Tibial artery (tissue), 4 donors: ENCODE measurements around the gene MRPL38.

ENCODE experiments used
- DNase-seq, 2 donors: peaks; one replicate each; pipeline ENCODE4 v3.0.0-alpha.2; 2019
- H3K27ac ChIP-seq, 2 donors: fragments of 200-600 bp; sonication (generic) in 1 of 2; 1 replicate in 1 of 2; 2 replicates in 1 of 2; pipeline ENCODE4 v1.5.1; 2018 to 2019; ENCODE audit warnings: mild to moderate bottlenecking in 1 of 2
- H3K27me3 ChIP-seq, 2 donors: fragments of 200-600 bp; sonication (generic) in 1 of 2; one replicate each; pipeline versions ENCODE4 v1.5.1 to v1.6.0; 2016 to 2019
- H3K36me3 ChIP-seq, 3 donors: fragments of 200-600 bp; sonication (generic) in 2 of 3; one replicate each; pipeline ENCODE4 v1.5.1; 2016 to 2019; ENCODE audit warnings: mild to moderate bottlenecking in 2 of 3
- H3K4me1 ChIP-seq, 4 donors: fragments of 200-600 bp; sonication (generic) in 2 of 4; 1 replicate in 3 of 4; 2 replicates in 1 of 4; pipeline ENCODE4 v1.5.1; 2016 to 2019
- H3K4me3 ChIP-seq, 2 donors: fragments of 200-600 bp; sonication (generic) in 1 of 2; 1 replicate in 1 of 2; 2 replicates in 1 of 2; pipeline ENCODE4 v1.5.1; 2018 to 2019; ENCODE audit warnings: mild to moderate bottlenecking in 2 of 2
- H3K9me3 ChIP-seq, 3 donors: fragments of 200-600 bp; sonication (generic) in 1 of 3; one replicate each; pipeline ENCODE4 v1.5.1; 2016 to 2019
- intact Hi-C: fragments of 100-400 bp; cut with DNase I; formaldehyde crosslinking; loops from one replicate; pipeline ENCODE4 v1.15.0; 2023; ENCODE audit warnings: low total_unique reads
- TF ChIP-seq, protein P1 (sequence below), 2 experiments: fragments of 200-600 bp in 1 of 2; fragments of 450-650 bp in 1 of 2; IDR thresholded peaks; one replicate each; pipeline ENCODE4 v1.5.1; 2017 to 2019; ENCODE audit warnings: antibody characterized with exemption in 2 of 2, mild to moderate bottlenecking in 1 of 2, moderate library complexity in 1 of 2

Gene MRPL38

DNA sequence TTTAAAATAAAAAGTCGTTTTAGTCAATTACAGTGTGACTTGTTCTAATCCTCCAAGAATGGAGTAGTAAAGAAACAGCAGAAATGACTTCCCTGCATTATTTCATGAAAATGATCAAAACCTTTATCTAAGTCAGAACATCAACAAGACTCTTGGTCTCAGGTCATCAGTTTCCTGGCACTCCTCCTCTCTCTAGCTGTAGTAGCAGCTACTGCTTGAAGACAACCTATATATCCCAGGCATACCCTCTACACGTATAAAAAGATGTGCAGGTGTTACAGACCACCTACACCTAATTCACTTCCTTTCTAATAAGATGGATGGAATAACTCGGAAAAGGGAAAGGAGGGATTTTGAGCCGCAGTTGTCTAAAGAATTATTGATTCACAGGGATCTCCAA is 37.8 kb upstream of the MRPL38 start:
- Histone ChIP-seq H3K4me3 (no peak overlapping the region), H3K27ac (no peak overlapping the region), H3K36me3 (peaks cover 14 to 29% (median 26%) of the 10 kb centered on the region in 3 donors), H3K4me1 (peaks cover 0 to 12% (median 8%) of the 10 kb centered on the region in 4 donors), H3K27me3 (no peaks in the 10 kb centered on the region), H3K9me3 (no peaks in the 10 kb centered on the region)
- intact Hi-C loops, result no loop called here
- TF ChIP-seq, protein P1, sequence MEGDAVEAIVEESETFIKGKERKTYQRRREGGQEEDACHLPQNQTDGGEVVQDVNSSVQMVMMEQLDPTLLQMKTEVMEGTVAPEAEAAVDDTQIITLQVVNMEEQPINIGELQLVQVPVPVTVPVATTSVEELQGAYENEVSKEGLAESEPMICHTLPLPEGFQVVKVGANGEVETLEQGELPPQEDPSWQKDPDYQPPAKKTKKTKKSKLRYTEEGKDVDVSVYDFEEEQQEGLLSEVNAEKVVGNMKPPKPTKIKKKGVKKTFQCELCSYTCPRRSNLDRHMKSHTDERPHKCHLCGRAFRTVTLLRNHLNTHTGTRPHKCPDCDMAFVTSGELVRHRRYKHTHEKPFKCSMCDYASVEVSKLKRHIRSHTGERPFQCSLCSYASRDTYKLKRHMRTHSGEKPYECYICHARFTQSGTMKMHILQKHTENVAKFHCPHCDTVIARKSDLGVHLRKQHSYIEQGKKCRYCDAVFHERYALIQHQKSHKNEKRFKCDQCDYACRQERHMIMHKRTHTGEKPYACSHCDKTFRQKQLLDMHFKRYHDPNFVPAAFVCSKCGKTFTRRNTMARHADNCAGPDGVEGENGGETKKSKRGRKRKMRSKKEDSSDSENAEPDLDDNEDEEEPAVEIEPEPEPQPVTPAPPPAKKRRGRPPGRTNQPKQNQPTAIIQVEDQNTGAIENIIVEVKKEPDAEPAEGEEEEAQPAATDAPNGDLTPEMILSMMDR (IDR thresholded peaks at IDR 0.05), result no peak
- DNase-seq, result no peak

DNA sequence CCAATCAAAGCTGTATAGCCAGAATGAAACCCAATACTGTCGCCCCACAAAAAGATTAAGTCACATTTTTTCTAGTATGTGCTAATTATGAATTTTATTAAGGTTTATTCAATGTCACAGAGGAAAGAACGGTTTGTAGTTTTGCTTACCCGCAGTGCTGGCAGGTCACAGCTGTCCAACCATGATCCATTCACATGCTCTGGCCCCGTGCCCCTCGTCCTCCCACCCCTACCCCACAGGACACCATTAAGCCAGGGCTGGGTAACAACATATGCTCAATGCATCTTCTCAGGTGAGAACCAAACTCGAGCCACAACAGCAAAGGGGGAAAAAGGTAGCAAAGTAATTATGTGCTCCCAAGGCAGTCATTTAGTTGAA is 36.7 kb upstream of the MRPL38 start:
- H3K27me3 ChIP-seq, result no peaks in the 10 kb centered on the region
- peaks cover 8 to 19% (median 16%) of the 10 kb centered on the region in 3 donors for H3K36me3 ChIP-seq
- peak overlapping the region; percentile 74 to 76 for H3K27ac ChIP-seq
- H3K4me1 ChIP-seq, result peaks cover 0 to 12% (median 8%) of the 10 kb centered on the region in 4 donors
- H3K4me3 ChIP-seq, result peak overlapping the region; percentile 69 to 82
- TF ChIP-seq, protein P1 (IDR thresholded peaks at IDR 0.05), result no peak
- no peaks in the 10 kb centered on the region for H3K9me3 ChIP-seq
- DNase-seq, result no peak
- intact Hi-C loops, result no loop called here

DNA sequence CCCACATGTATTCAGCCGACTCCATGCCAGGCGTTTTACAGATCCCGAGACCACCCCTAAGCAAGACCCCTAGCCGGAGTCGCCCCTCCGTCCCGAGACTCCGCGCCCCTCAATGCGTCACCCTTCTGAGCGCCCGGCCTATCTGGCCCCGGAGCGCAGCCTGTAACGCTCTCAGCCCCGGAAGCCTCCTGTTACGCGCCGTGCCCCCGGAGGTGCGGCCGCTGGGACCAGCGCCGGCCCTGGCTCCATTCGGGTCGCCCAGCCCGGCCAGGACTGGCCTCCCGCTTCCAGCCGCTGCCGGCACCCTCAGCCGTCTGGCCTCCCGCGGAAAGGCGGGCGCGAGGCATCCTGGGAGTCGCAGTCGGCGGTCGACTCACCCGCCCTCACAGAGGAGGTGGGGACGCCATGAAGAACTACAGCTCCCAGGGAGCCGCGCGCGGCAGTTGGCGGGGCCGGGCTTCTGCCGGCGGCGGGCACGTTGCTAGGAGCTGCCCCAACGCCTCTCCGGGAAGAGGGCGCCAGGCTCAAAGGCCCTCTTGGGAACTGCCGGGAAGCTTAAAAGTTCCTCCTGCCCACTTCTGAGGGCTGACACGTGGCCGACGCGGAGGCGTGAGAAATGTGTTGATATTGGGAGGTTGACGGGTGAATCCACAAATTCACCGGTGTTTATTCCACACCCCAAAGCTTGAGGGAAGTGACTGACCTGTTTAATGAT is 36.2 kb upstream of the MRPL38 start, which contains the start of gene FBF1:
Gene FBF1, minus strand, starts transcription at position 316 of the 715 bp plus-strand sequence. CDS start 2,893 bp downstream, outside the sequence.
- peak; percentile 93 to 97 for DNase-seq
- H3K27me3 ChIP-seq, result no peaks in the 10 kb centered on the region
- peak within 1 kb of the TSS; percentile 74 to 76 for H3K27ac ChIP-seq
- peaks cover 0 to 12% (median 8%) of the 10 kb centered on the region in 4 donors for H3K4me1 ChIP-seq
- TF ChIP-seq, protein P1 (IDR thresholded peaks at IDR 0.05), result peak in 1 of 2 experiments; percentile 4
- H3K36me3 ChIP-seq, result peaks cover 6 to 14% (median 10%) of the 10 kb centered on the region in 3 donors
- intact Hi-C loops, result no loop called here
- no peaks in the 10 kb centered on the region for H3K9me3 ChIP-seq
- peak within 1 kb of the TSS; percentile 69 to 82 for H3K4me3 ChIP-seq

DNA sequence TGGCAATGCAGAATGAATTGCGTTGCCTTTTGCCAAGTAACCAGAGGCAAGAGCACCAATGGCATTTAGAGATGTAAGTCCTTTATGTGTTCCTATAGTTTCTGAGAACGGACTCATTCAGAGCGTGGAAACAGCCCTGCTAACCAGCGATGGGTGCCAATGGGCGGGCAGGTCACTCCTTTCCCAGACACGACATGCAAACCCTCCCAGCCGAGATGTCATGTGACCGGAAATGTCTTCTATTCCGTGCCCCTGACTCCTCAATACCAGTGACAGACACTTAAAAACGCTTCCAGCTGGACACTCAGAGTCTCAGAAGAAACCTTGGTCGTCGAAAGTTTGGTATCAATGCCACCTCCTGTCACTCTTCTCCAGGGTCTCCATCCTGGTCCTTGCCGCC is 33.0 kb upstream of the MRPL38 start:
- TF ChIP-seq, protein P1 (IDR thresholded peaks at IDR 0.05), result no peak
- DNase-seq, result no peak
- intact Hi-C loops, result no loop called here
- H3K27me3 ChIP-seq, result no peaks in the 10 kb centered on the region
- no peak overlapping the region for H3K27ac ChIP-seq
- no peaks in the 10 kb centered on the region for H3K36me3 ChIP-seq
- peaks cover 0 to 12% (median 8%) of the 10 kb centered on the region in 4 donors for H3K4me1 ChIP-seq
- H3K4me3 ChIP-seq, result no peak overlapping the region
- H3K9me3 ChIP-seq, result no peaks in the 10 kb centered on the region

DNA sequence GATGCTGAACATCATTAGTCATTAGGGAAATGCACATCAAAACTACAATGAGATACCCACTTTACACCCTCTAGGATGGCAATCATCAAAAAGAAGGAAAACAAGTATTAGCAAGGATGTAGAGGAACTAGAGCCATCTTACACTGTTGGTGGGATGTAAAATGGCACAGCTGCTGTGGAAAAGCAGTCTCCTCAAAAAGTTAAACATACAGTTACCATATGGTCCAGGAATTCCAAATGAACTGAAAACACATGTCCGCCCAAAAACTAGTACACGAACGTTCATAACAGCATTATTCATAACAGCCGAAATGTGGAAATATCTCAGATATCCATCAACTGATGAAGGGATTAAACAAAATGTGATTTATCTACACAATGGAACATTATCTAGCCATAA is 29.1 kb upstream of the MRPL38 start:
- intact Hi-C loops, result no loop called here
- Histone ChIP-seq H3K27ac (no peak overlapping the region), H3K27me3 (no peaks in the 10 kb centered on the region), H3K4me1 (no peaks in the 10 kb centered on the region), H3K36me3 (no peaks in the 10 kb centered on the region), H3K4me3 (no peak overlapping the region), H3K9me3 (no peaks in the 10 kb centered on the region)
- TF ChIP-seq, protein P1 (IDR thresholded peaks at IDR 0.05), result no peak
- DNase-seq, result no peak
